KOPT-K1 (cell line): ENCODE measurements around the gene IFT122.
"Not testable (repeated sequence)": the region's sequence is repeated elsewhere in the genome, so short reads cannot be mapped to it uniquely, and the experiment has no call there.

Source experiments
- H3K27ac ChIP-seq: fragments of 200-600 bp; sonication (generic); 2 replicates; pipeline ENCODE4 v1.5.1; 2016; ENCODE audit warnings: antibody characterized with exemption, mild to moderate bottlenecking, low read depth, low read length; ENCODE audit not compliant: poor library complexity, severe bottlenecking
- H3K36me3 ChIP-seq: fragments of 200-600 bp; sonication (generic); 2 replicates; pipeline ENCODE4 v1.5.1; 2017; ENCODE audit warnings: antibody characterized with exemption, mild to moderate bottlenecking, low read length, moderate library complexity; ENCODE audit not compliant: insufficient read depth
- H3K9me3 ChIP-seq: fragments of 200-600 bp; sonication (generic); 2 replicates; pipeline ENCODE4 v1.5.1; 2017; ENCODE audit warnings: antibody characterized with exemption, low read length, mild to moderate bottlenecking; ENCODE audit not compliant: insufficient read depth, poor library complexity, severe bottlenecking

The IFT122 gene

DNA sequence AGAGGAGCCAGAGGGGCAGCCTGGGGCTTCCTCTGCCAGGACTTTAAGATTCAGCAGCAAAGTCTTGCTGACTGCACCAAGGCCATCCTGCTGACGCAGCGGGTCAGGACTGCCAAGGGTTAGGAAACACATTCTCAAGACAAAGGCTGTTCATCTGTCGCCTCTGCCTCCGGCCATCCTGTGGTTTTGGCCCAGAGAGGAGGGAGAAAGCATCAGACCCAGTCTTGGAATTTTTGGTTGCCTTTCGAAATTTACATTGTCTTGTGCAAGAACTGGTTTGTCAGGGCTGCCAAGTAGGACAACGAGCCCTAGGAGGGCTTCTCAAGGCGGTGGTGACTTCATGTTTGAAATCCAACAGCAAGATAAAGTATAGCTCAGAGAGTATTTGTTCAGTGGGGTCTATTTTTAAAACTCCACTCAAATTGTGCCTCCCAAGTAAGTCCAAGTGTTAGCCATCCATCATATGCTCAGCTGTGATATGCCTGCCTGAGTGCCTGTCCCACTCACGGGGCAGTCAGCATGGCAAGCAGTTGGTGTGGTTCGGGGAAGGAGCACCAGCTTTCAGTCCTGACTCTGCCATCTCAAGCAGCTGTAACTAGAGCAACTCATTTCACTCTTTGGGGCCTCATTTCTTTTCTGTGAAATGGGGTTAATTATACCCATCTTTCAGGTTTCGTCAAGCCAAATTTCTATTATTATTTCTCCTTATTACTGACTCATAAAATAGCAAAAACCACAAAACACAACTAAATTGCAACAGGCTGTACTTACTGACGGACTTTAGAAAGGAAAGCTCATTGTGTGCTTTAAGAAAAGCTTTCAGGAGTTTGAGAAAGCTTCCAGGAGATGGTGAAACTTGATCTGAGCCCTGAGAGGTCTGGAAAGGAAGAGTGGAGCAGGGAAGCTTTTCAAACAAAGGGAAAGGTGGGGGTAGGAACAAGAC, 46.0 kb downstream of the IFT122 start:
- H3K36me3 ChIP-seq = peaks cover 63% of the 10 kb centered on the region; the same call in 1 of the 2 replicates
- no peak overlapping the region for H3K27ac ChIP-seq
- H3K9me3 ChIP-seq = no peaks in the 10 kb centered on the region

DNA sequence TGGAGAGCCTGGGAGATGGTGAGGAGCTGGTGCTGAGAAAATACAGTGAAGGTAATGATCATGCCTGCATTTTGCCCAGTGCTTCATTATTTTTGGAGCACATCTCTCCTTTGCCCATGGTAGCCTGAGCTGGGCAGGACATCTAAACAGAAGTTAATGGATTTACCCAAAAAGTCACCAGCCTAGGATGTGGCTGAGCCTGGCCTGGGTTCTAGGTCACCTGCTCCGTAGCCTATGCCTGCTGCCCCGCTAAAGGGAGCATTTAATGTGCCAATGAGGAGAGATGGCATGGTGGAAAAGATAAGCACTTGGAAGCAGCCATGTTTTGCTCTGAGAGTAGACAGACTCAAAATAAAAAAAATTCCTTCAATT, 46.6 kb downstream of the IFT122 start:
- Histone ChIP-seq H3K36me3 (peaks cover 61% of the 10 kb centered on the region; the same call in 1 of the 2 replicates), H3K9me3 (no peaks in the 10 kb centered on the region), H3K27ac (no peak overlapping the region)

DNA sequence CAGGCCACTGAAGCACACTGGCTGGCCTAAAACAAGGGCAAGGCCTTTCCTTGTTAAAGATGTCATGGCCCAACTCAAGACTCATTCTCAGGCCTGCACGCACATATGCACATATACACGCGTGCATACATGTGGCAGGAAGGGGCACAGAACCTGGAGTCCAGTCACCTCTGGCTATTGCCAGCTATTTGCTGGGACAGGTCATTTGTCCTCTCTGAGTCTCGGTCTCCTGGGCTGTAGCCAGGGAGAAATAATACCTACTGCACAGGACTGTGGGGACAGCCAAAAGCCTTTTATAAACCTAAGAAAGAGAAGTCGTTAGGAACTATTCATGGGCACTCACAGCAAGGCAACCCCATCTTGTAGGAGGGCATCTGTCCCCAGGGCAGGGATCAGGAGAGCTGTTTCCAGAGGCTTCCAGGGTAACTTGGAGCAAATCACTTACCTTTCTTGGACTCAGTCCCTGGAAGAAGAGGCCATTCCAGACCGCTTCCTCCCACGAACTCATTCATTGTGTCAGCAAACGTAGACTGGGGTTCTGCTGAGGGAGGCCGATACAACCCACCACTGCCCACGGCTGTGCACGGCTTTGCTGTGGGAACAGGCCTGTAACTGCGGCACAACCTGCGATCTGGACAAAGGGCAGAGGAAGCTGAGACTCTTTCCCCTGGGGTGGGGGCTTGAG, 47.3 kb downstream of the IFT122 start:
- H3K36me3 ChIP-seq = peaks cover 61% of the 10 kb centered on the region; the same call in 1 of the 2 replicates
- H3K27ac ChIP-seq = no peak overlapping the region
- H3K9me3 ChIP-seq = no peaks in the 10 kb centered on the region

DNA sequence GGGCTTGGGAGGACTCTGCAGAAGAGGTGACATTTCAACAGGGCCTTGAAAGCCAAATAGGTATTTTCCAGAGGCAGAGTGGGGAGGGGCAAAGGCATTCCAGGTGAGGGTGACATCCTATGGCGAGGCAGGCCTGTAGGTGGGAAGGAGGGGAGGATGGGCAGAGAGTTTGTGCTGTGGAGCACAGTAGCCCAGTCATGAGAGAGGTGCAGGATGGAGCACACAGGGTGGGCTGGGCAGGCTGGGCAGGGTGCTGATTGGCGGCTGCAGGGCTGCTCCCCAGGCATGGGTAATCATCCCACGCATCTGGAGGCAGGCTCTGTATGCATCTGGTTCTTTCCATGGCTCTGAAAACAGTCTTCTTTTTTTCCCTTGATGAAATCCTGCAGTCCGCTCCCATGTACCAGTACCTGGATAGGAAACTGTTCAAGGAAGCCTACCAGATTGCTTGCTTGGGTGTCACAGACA, 47.9 kb downstream of the IFT122 start:
- peaks cover 61% of the 10 kb centered on the region; the same call in 1 of the 2 replicates for H3K36me3 ChIP-seq
- not testable (repeated sequence) for H3K27ac ChIP-seq, H3K9me3 ChIP-seq

DNA sequence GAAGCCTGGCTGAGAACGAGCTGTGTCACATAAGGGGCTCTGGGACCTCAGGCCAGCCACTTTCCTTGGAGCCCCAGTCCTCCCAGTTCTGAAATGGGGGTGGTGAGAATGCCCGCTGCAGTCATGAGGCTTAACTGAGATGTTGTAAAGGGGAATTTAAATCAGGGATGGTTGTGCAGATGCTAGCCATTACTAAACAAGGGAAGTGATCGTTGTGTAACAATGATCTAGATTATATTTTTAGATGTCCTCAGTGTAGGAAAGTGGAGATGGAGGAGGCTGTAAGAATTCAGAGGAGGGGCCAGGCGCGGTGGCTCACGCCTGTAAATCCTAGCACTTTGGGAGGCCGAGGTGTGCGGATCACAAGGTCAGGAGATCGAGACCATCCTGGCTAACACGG, 49.2 kb downstream of the IFT122 start:
- H3K27ac ChIP-seq, H3K9me3 ChIP-seq: not testable (repeated sequence)
- peaks cover 63% of the 10 kb centered on the region; the same call in 1 of the 2 replicates for H3K36me3 ChIP-seq

DNA sequence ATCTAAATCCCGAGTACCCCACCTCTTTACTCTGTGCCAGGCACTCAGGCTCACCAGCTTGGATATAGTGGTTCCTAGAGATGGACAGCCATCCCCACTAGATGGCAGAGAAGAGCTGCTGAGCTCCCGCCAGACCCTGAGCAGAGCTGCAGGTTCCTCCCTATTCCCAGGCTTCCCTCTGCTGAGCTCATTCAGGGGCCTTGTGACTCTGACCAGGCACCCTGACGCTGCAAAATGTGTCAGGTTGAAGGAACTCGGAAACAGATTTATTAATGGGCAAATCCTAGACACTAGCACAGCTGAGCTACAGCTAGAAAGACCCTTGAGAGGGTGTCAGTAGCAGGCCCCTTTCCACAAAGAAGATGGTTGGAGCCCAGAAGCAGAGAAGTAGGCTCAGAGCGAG, 50.2 kb downstream of the IFT122 start:
- Histone ChIP-seq H3K9me3 (no peaks in the 10 kb centered on the region), H3K27ac (no peak overlapping the region)

DNA sequence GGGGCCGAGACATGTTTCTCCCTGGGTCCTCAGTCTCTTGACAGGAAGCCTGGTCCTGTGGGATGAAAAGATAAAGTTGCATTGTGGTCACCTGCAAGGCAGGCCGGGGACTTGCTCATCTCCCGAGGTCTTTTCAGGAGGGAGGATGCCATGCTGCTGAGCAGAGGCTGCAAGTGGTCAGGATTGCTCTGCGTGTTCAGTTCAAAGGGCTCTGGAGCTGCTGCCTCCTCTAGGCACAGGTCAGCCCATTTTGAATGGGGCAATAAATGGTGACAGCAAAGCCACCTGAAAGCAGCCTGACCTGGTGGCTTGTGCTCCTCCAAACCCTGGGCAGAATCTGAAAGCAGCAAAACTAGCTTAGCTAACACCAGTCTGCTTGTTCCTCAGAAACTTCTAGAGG, 51.1 kb downstream of the IFT122 start:
- H3K27ac ChIP-seq, H3K9me3 ChIP-seq: not testable (repeated sequence)
- H3K36me3 ChIP-seq = peaks cover 60% of the 10 kb centered on the region; the same call in 1 of the 2 replicates

More for the DNA sequence above, 50.2 kb downstream of the IFT122 start:
- peaks cover 62% of the 10 kb centered on the region; the same call in 1 of the 2 replicates for H3K36me3 ChIP-seq

DNA sequence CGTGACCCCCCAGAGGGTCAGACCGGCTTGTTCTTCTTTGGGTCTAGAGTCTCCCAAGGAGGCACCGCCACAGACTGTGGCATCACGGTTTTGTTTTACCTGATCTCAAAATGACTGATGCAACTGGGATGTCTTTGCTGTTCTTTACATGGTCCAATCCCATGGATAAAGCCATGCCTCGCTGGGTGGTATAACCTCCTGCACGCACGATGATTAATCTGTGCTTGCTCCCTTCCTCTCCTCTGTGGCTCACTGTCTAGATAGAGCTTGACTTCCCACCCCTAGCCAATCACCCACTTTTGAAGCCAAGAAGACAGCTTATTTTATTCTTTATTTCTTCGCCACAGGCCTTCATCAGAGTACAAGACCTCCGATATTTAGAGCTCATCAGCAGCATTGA, 51.8 kb downstream of the IFT122 start:
- H3K36me3 ChIP-seq = peaks cover 53% of the 10 kb centered on the region; the same call in 1 of the 2 replicates
- H3K9me3 ChIP-seq = no peaks in the 10 kb centered on the region
- H3K27ac ChIP-seq = no peak overlapping the region

DNA sequence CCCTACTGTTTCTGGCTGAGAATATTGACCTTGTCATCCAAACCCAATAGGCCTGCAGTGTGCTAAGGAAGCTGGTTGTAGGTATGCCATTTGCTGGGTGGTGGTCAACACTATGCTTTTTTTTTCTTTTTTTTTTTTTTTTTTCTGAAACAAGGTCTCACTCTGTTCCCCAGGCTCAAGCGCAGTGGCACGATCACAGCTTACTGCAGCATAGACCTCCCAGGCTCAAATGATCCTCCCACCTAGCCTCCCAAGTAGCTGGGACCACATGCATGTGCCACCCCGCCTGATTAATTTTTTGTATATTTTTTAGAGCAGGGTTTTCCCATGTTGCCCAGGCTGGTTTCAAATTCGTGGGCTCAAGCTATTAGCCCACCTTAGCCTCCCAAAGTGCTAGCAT, 52.7 kb downstream of the IFT122 start:
- peaks cover 51% of the 10 kb centered on the region; the same call in 1 of the 2 replicates for H3K36me3 ChIP-seq
- H3K9me3 ChIP-seq = no peaks in the 10 kb centered on the region
- H3K27ac ChIP-seq = no peak overlapping the region

DNA sequence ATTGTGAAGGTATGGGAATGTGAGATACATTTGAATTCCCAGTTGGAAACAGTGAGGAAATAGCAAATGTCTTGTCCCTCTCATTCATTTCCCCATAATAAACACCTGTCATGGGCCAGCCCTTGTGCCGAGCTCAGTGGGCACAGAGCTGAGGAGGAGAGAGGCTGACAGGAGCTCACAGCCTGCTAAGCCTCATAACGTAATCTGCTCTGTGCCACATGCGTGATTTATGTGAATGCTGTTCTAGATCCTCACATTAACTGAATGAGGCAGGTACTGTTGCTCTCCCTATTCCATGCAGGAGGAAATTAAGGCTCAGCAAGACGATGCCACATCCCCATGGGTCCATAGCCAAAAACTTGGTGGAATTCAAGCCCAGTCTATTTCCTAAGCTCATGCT, 53.2 kb downstream of the IFT122 start:
- Histone ChIP-seq H3K36me3 (peaks cover 51% of the 10 kb centered on the region; the same call in 1 of the 2 replicates), H3K27ac (no peak overlapping the region), H3K9me3 (no peaks in the 10 kb centered on the region)

DNA sequence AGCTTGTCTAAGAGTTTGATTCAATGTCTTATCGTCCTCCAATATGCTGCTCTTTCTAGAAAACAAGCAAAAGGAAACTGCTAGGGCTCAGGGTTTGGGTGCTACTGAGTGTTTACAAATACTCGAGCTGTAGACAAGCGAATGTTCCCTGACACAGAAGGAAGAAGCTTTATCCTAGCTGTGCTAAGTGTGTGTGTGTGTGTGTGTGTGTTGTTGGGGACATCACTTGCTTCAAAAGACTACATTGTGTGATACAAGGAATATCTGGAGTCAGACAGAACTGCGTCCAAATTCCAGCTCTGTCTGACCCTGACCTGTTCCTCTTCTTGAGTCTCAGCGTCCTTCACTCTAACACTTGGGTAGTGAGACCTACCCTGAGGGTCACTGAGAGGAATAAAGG, 54.5 kb downstream of the IFT122 start:
- H3K27ac ChIP-seq, H3K9me3 ChIP-seq: not testable (repeated sequence)
- H3K36me3 ChIP-seq = peaks cover 46% of the 10 kb centered on the region; the same call in 1 of the 2 replicates

DNA sequence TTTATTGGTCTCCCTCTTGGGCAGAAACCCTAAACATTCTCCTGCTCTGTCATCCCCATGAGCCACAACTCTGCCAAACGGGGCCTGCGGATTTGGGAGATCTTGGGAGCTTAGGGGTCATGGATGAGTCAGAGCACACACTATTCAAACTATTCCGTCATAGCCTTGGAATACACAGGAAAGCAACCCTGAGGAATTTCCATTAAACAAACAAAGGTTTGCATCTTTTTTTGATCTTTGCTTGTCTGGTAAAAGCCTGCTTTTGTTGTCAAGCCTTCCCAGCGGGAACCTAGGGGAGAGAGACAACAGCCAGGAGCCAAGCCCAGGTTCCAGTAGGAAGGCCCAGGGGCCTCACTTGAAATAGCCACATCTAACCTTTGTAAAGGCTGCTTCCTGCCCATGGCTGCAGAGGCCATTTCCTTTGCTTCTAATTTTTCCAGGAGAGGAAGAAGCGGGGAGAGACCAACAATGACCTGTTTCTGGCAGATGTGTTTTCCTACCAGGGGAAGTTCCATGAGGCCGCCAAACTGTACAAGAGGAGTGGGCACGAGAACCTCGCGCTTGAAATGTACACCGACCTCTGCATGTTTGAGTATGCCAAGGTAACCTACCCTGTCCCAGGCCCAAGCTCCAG, 55.1 kb downstream of the IFT122 start:
- not testable (repeated sequence) for H3K27ac ChIP-seq, H3K9me3 ChIP-seq
- peaks cover 50% of the 10 kb centered on the region; the same call in 1 of the 2 replicates for H3K36me3 ChIP-seq

DNA sequence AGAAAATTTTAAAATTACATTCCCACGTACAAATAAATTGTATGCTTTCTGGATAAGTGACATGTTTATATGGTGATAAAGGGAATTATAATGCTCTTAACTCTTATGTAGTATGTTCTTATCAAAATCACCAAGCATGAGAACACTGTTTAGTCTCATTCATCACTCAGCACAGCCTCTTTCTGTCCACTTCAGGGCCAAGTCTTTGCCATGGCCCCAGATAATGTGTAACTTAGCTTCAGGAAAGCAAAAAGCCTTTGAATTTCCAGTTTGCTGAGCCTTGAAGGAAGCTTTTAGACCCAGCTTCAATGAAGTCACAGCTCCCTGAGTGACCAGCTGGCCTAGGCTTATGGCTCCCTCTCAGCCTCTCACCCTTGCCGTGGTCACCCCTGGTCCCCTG, 57.9 kb downstream of the IFT122 start:
- H3K9me3 ChIP-seq, H3K27ac ChIP-seq: not testable (repeated sequence)
- H3K36me3 ChIP-seq = peaks cover 55% of the 10 kb centered on the region

DNA sequence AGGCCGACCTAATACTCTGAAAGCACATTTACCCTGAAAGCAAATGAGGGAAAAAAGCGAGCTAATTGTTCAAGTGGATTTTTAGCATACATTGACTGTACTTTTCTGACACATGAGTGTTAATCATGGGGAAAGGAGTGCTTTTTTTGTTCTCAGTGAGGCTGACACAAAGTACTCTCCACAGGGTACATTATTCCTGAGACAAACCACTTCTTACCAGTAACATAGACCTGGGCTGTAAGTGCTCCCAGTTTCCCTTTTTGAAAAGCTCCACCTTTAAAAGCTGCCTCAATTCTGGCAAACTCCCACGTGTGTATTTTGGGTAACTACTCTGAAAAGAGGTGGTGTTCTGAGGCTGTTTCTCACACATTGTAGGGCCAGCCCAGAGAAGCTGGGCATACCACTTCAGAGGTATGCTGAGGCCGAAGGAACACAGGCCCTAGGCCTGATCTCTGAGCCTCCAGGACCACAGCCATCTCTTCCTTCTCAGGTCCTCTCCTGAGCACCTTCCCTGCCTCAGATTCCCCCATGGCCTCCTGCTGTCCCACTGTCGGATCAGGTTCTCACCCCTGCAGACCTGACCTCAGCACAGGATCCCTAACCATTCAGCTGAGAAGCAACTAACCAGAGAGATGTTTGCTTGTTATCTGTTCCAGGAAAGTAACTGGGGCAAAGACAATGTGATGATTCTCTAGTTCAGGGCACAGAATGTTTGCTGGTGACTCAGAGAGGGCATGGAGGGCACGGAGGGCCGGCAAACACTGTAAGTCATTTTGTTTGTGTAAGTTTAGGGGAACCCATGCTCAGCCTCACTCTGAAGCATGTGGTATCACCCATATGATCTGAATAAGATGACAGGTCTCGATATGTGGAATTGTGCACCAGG, 58.8 kb downstream of the IFT122 start:
- H3K27ac ChIP-seq = not testable (repeated sequence)

More for the DNA sequence above, 58.8 kb downstream of the IFT122 start:
- peaks cover 55% of the 10 kb centered on the region for H3K36me3 ChIP-seq
- not testable (repeated sequence) for H3K9me3 ChIP-seq
